H1 (cell line): ENCODE data around the gene CDH2.

Experiments
- CEBPB ChIP-seq: IDR thresholded peaks from 2 replicates; pipeline ENCODE4 v1.6.1; 2012; ENCODE audit warnings: low read depth, low read length
- CHD1 ChIP-seq: IDR thresholded peaks from 2 replicates; pipeline ENCODE4 v1.6.1; 2012; ENCODE audit warnings: low read depth, low read length, improper control_type of control experiment
- CTCF ChIP-seq, 3 experiments: IDR thresholded peaks; 1 replicate in 2 of 3; 2 replicates in 1 of 3; pipeline versions ENCODE4 v1.5.1 to v1.6.1; 2011; ENCODE audit warnings: low read length in 3 of 3, mild to moderate bottlenecking in 3 of 3, inconsistent platforms in 2 of 3, low read depth in 1 of 3, moderate library complexity in 1 of 3; ENCODE audit not compliant: insufficient read depth in 1 of 3; ENCODE audit errors: control extremely low read depth in 1 of 3
- EZH2 ChIP-seq: fragments of 200-600 bp; sonication (generic); IDR thresholded peaks from 2 replicates; pipeline ENCODE4 v1.7.1; 2012; ENCODE audit warnings: low read depth, mild to moderate bottlenecking, moderate library complexity, low read length, inconsistent platforms; ENCODE audit not compliant: severe bottlenecking
- GTF2F1 ChIP-seq: IDR thresholded peaks from 2 replicates; pipeline ENCODE4 v1.6.1; 2012; ENCODE audit warnings: low read depth, low read length, improper control_type of control experiment, borderline replicate concordance

DNA sequence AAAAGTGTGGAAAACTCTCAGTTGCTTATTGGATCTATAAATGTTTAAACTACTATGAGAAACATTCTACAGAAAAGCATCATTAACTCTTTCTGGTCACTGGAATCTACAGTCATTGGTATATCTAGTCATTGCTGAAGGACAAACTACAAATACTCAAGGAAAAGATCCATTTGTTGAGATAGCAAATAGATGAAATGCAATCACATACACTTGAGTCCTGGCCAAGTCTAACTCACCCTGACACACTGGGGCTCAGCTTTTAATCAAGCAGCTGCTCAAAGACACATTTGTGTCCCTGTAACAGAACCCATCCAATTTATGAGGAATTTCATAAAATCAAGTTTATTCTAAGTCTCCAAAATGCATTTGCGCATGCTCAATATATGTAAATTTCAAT lies 68.7 kb downstream of the CDH2 start:
- TF ChIP-seq EZH2 (no peak), CHD1 (no peak), CTCF (IDR thresholded peaks at IDR 0.05; ENCODE audit: control extremely low read depth in 1 of 3, insufficient read depth in 1 of 3, low read depth in 1 of 3, low read length in 3 of 3) (no peak), CEBPB (no peak), GTF2F1 (no peak)
